ENCODE results near the gene RTP1. TPM values are rescaled to one million over a fixed set of nuclear protein-coding genes. Genes with fewer than 3 reads are reported as not detected.

RTP1 gene
- total RNA-seq, 1 experiment from 2014 or later, result not detected

DNA sequence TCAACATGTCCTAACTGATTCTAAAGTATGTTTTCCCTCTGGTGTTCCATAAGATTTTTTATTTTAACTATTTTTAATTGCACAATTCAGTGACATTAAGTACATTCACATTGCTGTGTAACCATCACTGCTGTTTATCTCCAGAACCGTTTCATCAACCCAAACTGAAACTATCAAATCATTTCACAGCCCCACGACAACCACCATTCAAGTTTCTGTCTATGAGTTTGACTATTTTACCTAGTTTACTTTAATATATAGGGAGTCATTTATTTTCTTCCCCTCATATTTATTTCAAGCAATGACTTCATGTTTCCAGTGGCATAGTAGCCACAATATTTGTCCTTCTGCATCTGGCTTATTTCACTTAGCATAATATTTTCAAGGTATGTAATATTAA, 8.4 kb downstream of the RTP1 start:
- ChIA-PET RAD21 (ENCODE audit: low non-redundant PET in 1 of 2, low total read pairs in 2 of 2, uncharacterized antibody in 2 of 2, unreplicated experiment in 2 of 2) (no interaction called here), CTCF (no interaction called here), POLR2A (no interaction called here)
- BruUV-seq (replicated peaks), result no TSS peak
- no peaks in the 10 kb centered on the region for H3K9me2 ChIP-seq (ENCODE audit: insufficient read depth)
- TF ChIP-seq SRF (IDR thresholded peaks at IDR 0.05; ENCODE audit: low read depth) (no peak), ZNF274 (IDR thresholded peaks at IDR 0.05; ENCODE audit: low read depth, low read length) (no peak), JUND (IDR thresholded peaks at IDR 0.05) (no peak), ELF1 (IDR thresholded peaks at IDR 0.05; ENCODE audit: borderline replicate concordance, low read depth) (no peak), YY1 (IDR thresholded peaks at IDR 0.05; ENCODE audit: extremely low read depth, insufficient replicate concordance, low read depth, low read length) (no peak), EZH2phosphoT487 (IDR thresholded peaks at IDR 0.05; ENCODE audit: borderline replicate concordance) (no peak), POLR2A (IDR thresholded peaks at IDR 0.05; ENCODE audit: borderline replicate concordance, extremely low read depth, insufficient read depth, insufficient read length) (no peak), TCF7L2 (IDR thresholded peaks at IDR 0.05; ENCODE audit: borderline replicate concordance, extremely low read depth, insufficient read depth, insufficient read length) (no peak), SP1 (IDR thresholded peaks at IDR 0.05; ENCODE audit: low read depth) (no peak), ZFX (IDR thresholded peaks at IDR 0.05) (no peak), EZH2 (IDR thresholded peaks at IDR 0.05) (no peak)
- TF ChIP-seq, protein P1, sequence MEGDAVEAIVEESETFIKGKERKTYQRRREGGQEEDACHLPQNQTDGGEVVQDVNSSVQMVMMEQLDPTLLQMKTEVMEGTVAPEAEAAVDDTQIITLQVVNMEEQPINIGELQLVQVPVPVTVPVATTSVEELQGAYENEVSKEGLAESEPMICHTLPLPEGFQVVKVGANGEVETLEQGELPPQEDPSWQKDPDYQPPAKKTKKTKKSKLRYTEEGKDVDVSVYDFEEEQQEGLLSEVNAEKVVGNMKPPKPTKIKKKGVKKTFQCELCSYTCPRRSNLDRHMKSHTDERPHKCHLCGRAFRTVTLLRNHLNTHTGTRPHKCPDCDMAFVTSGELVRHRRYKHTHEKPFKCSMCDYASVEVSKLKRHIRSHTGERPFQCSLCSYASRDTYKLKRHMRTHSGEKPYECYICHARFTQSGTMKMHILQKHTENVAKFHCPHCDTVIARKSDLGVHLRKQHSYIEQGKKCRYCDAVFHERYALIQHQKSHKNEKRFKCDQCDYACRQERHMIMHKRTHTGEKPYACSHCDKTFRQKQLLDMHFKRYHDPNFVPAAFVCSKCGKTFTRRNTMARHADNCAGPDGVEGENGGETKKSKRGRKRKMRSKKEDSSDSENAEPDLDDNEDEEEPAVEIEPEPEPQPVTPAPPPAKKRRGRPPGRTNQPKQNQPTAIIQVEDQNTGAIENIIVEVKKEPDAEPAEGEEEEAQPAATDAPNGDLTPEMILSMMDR (IDR thresholded peaks at IDR 0.05 in 2 of 3, conservative IDR thresholded peaks at IDR 0.05 in 1 of 3; ENCODE audit: borderline replicate concordance in 1 of 3, insufficient read depth in 1 of 3, low read depth in 2 of 3, low read length in 2 of 3), result no peak
- TF ChIP-seq, protein P2, sequence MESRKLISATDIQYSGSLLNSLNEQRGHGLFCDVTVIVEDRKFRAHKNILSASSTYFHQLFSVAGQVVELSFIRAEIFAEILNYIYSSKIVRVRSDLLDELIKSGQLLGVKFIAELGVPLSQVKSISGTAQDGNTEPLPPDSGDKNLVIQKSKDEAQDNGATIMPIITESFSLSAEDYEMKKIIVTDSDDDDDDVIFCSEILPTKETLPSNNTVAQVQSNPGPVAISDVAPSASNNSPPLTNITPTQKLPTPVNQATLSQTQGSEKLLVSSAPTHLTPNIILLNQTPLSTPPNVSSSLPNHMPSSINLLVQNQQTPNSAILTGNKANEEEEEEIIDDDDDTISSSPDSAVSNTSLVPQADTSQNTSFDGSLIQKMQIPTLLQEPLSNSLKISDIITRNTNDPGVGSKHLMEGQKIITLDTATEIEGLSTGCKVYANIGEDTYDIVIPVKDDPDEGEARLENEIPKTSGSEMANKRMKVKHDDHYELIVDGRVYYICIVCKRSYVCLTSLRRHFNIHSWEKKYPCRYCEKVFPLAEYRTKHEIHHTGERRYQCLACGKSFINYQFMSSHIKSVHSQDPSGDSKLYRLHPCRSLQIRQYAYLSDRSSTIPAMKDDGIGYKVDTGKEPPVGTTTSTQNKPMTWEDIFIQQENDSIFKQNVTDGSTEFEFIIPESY (IDR thresholded peaks at IDR 0.05; ENCODE audit: extremely low read depth, insufficient replicate concordance, low read length), result no peak
- intact Hi-C loops (cut with micrococcal nuclease), result no loop called here
- H3K4me1 ChIP-seq (ENCODE audit: control insufficient read depth in 1 of 2, insufficient read depth in 2 of 2, low read length in 2 of 2), result peaks cover 0 to 5% of the 10 kb centered on the region in 2 experiments; a peak in 1 of 4 replicates
- no peak for DNase-seq (ENCODE audit: low read depth, low spot score)
- no peaks in the 10 kb centered on the region for H3K36me3 ChIP-seq (ENCODE audit: control insufficient read depth in 1 of 2, insufficient read depth in 2 of 2, low read length in 2 of 2)
- no peaks in the 10 kb centered on the region for H3K9me3 ChIP-seq (ENCODE audit: control insufficient read depth in 1 of 2, insufficient read depth in 1 of 2, low read depth in 1 of 2, low read length in 2 of 2)
- H3K79me2 ChIP-seq (ENCODE audit: insufficient read depth, low read length), result no peaks in the 10 kb centered on the region
- H2AFZ ChIP-seq (ENCODE audit: low read depth, low read length, poor library complexity, severe bottlenecking), result no peak overlapping the region
- ATAC-seq, result no peak
- H3K4me2 ChIP-seq (ENCODE audit: low read length), result no peak overlapping the region
- H3K27me3 ChIP-seq (ENCODE audit: insufficient read depth, low read length), result peaks cover 22% of the 10 kb centered on the region; the same call in 1 of the 2 replicates
- H3K27ac ChIP-seq (ENCODE audit: low read depth, low read length), result no peak overlapping the region
- no peaks in the 10 kb centered on the region for H4K20me1 ChIP-seq (ENCODE audit: insufficient read depth)
- H3K4me3 ChIP-seq (replicated peaks in 1 of 2; ENCODE audit: low read depth in 1 of 2, low read length in 2 of 2), result no peak overlapping the region
- H3K9ac ChIP-seq (ENCODE audit: low read length), result no peak overlapping the region
